ENCODE results near the gene NMNAT1.
"Not testable (repeated sequence)": the region's sequence is repeated elsewhere in the genome, so short reads cannot be mapped to it uniquely, and the experiment has no call there.

Gene NMNAT1

DNA sequence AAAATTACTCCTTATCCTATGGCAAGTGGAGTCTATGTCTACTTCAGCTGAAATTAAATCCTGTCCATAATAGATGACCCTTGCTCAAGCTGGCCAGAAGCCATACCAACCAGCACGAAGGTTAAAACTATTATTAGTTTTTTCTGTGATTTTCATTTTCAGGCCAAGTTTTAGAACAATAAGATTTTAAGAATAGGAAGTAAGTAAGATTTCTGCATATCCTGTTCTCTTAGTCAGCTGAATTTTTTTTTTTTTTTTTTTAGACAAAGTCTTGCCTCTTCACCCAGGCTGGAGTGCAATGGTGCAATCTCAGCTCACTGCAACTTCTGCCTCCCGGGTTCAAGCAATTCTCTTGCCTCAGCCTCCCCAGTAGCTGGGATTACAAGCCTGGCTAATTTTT is 47.7 kb downstream of the NMNAT1 start:
- DNase-seq (ENCODE audit: low read depth), result no peak

DNA sequence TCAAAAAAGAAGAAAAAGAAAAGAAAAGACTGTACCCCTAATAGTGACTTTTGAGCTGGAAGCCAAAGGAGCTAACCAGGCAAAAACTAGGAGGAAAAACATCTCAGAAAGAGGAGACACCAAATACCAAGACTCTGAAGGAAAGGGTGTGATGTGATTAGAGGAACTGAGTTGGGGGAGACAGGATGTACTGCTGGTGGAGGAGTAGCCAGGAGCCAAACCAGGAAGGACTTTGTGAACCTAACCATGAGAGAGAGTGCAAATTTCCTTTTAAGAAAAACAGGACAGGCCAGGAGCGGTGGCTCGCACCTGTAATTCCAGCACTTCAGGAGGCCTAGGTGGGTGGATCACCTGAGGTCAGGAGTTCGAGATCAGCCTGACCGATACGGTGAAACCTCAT is 49.6 kb downstream of the NMNAT1 start:
- TF ChIP-seq, protein P1, sequence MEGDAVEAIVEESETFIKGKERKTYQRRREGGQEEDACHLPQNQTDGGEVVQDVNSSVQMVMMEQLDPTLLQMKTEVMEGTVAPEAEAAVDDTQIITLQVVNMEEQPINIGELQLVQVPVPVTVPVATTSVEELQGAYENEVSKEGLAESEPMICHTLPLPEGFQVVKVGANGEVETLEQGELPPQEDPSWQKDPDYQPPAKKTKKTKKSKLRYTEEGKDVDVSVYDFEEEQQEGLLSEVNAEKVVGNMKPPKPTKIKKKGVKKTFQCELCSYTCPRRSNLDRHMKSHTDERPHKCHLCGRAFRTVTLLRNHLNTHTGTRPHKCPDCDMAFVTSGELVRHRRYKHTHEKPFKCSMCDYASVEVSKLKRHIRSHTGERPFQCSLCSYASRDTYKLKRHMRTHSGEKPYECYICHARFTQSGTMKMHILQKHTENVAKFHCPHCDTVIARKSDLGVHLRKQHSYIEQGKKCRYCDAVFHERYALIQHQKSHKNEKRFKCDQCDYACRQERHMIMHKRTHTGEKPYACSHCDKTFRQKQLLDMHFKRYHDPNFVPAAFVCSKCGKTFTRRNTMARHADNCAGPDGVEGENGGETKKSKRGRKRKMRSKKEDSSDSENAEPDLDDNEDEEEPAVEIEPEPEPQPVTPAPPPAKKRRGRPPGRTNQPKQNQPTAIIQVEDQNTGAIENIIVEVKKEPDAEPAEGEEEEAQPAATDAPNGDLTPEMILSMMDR (IDR thresholded peaks at IDR 0.05; ENCODE audit: insufficient read depth, low read depth, low read length, missing control alignments), result no peak
- no peak overlapping the region for H3K4me3 ChIP-seq (ENCODE audit: low read length)

More for the DNA sequence above, 47.7 kb downstream of the NMNAT1 start:
- no peak overlapping the region for H3K4me3 ChIP-seq (ENCODE audit: low read length)
- TF ChIP-seq, protein P1 (IDR thresholded peaks at IDR 0.05; ENCODE audit: insufficient read depth, low read depth, low read length, missing control alignments), result no peak

DNA sequence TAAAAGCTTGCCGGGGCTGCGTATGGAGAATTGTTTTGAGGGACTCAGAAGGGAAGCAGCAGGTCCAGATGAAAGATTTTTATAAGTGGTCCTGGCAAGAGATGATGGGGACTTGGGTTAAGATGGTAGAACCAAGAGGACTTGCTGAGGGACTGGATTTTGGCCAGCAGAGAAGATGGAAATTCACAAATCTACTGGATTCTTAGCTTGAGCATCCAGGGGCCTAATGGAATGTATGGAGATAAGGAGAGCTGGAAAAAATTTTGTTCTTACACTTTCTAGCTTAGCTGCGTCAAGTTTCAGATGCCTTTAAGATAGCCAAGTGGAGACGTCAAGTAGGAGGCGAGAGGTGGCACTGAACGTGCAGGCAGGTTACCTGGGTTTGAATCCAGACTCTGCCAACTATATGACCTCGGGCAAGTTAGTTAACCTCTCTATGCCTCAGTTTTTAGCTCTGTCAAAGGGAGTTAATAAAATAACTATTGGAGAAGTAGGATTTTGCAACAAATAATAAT is 50.3 kb downstream of the NMNAT1 start:
- TF ChIP-seq, protein P1 (IDR thresholded peaks at IDR 0.05; ENCODE audit: insufficient read depth, low read depth, low read length, missing control alignments), result no peak
- no peak overlapping the region for H3K4me3 ChIP-seq (ENCODE audit: low read length)
- no peak for DNase-seq (ENCODE audit: low read depth)

More for the DNA sequence above, 49.6 kb downstream of the NMNAT1 start:
- DNase-seq (ENCODE audit: low read depth), result no peak

DNA sequence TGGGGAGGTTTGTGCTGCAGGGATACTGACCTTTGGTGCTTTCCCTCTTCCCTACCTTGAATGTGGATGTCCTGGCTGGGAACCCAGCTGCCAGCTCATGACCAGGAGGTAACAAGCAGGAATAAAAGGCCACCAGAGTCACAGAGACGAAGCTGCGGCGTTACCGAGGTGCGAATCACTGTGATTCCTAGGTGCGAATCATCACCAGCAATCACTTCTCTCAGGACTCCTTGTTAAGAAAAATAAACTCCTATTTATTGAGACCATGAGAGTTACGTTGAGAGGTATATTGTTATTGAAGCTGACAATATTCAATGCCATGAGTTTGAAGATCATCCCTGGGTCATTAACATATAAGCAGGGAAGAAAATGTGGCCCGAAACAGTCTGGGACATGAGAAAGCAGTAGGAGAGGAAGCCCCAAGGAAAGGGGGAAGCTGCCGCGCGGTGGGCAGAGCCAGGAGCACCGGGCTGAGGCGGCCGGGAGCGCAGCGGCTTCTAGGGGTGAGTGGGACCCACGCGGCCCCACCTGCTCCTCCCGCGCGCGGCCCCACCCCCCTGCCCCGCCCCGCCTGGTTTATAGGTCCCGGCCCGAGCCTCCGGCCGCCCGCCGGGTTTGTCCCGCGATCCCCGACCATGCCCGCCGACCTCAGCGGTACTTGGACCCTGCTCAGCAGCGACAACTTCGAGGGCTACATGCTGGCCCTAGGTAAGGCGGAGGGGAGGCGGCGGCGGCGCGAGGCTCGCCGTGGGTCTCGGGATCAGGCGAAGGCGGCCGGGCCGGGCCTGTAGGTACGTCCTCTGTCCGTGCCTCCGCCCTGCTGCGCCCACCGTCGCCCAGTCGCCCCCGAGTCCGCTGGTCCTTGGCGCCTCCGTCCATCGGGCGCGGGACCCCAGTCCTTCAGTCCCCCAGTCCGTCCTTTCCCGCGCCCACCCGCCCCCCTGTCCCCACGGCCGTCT is 53.6 kb downstream of the NMNAT1 start, which contains the start of gene RBP7:
Gene RBP7 (plus strand): TSS at position 605 of the 959 bp plus-strand sequence. CDS start 31 bp downstream, at position 636.
- DNase-seq (ENCODE audit: low read depth), result no peak
- peak within 1 kb of the TSS; percentile 24 for H3K4me3 ChIP-seq (ENCODE audit: low read length)
- TF ChIP-seq, protein P1 (IDR thresholded peaks at IDR 0.05; ENCODE audit: insufficient read depth, low read depth, low read length, missing control alignments), result no peak

DNA sequence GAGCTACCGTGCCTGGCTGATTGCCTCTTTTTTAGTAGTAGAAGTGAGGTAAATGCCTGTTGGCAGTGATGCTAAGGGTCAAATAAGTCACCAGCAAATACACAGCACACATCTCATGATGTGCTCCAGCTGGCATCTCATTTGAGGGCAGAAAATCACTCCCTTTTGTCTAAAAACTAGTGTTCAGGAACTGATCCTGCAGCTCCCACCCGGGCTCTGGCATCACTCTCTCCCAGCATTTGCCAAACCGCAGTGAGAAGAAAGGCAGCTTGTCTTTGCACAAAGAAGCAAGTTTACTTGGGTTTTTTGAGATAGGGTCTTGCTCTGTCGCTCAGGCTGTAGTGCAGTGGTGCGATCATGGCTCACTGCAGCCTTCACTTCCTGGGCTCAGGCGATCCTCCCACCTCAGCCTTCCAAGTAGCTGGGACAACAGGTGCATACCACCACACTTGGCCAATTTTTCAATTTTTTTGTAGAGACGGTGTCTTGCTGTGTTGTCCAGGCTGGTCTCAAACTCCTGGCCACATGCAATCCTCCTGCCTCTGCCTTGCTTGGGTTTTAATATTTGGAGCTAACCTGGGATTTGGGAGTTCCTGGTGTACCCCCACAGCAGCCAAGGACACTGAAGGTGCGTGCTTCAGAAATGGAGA is 57.9 kb downstream of the NMNAT1 start:
- TF ChIP-seq, protein P1 (IDR thresholded peaks at IDR 0.05; ENCODE audit: insufficient read depth, low read depth, low read length, missing control alignments), result no peak
- no peak for DNase-seq (ENCODE audit: low read depth)
- H3K4me3 ChIP-seq (ENCODE audit: low read length), result no peak overlapping the region

DNA sequence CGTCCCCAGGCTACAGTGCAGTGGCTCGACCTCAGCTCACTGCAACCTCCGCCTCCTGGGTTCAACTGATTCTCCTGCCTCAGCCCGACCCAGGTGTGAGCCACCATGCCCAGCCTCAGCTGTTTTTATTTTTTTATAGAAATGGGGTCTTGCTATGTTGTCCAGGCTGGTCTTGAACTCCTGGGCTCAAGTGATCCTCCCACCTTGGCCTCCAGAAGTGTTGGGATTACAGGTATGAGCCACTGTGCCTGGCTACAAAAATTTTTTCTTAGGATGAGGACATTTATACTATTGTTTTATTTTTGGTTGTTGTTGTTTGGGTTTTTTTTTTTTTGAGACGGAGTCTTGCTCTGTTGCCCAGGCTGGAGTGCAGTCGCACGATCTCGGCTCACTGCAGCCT is 62.0 kb downstream of the NMNAT1 start:
- H3K4me3 ChIP-seq (ENCODE audit: low read length); DNase-seq (ENCODE audit: low read depth): not testable (repeated sequence)

DNA sequence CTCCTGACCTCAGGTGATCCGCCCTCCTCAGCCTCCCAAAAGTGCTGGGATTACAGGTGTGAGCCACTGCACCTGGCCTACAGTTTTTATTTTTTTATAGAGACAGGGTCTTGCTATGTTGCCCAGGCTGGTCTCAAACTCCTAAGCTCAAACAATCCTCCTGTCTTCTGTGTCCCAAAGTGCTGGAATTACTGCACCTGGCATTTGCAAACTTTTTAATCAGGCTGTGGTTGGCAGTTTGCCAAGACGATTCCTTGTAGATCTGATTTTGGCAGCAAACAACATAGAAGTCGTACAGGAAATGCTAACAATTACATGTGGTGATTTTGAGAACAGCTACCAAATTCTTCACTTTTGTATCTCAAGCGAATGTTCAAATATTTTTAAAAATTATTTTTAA is 63.9 kb downstream of the NMNAT1 start:
- DNase-seq (ENCODE audit: low read depth), result no peak
- TF ChIP-seq, protein P1 (IDR thresholded peaks at IDR 0.05; ENCODE audit: insufficient read depth, low read depth, low read length, missing control alignments), result no peak
- no peak overlapping the region for H3K4me3 ChIP-seq (ENCODE audit: low read length)
